LNCaP clone FGC (cell line): ENCODE results near the gene SIX3.
A peak's percentile ranks its signal among the peaks of the same experiment; 100 is the strongest.

Experiments
- DNase-seq: peaks from one replicate; pipeline ENCODE4 v3.0.0-alpha.2; 2011; ENCODE audit warnings: low read depth
- H3K4me3 ChIP-seq: 2 replicates; pipeline ENCODE4 v1.5.1; 2011; ENCODE audit warnings: mild to moderate bottlenecking, low read depth, low read length, control low read depth
- TF ChIP-seq, protein P1 (sequence below): IDR thresholded peaks from 2 replicates; pipeline ENCODE4 v1.5.1; 2012; ENCODE audit warnings: mild to moderate bottlenecking; ENCODE audit not compliant: control insufficient read depth, insufficient read depth; ENCODE audit errors: extremely low read depth

SIX3 gene

DNA sequence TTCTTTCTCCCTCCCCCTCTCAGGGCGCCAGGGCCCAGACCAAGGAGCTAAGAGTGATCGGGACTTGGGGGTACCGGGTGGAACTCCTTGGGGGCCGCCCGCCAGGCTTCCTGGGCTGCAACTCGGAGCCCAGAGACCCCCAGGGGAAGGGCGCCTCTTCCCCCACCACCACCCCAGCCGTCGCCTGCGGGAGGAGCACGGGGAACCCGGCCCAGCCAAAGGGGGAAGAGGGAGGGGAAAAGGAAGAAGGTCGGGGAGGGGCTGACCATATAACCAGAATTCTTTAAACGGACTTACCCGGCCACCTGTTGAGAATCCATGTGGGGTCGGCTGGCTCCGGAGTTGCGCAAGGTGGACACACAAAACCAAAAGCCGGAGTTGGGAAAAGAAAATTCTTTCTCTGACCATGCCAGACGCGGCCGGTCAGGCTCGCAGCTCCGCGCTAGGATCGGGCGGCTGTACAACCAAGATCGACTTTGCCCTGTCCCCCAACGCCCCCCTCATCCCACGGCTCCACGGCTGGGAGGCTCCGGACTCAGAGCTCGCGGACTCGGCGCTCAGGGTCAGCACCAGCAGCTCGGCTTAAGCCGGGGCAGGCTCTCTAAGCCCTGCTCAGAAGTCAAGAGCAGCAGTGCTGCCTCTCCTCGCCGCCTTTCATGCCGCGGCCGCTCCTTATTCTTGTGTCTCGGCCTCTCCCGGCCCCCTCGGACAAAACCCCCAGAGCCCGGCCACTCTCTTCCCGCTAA is 6.3 kb upstream of the SIX3 start:
- DNase-seq, result no peak

GRCh38 chr2:44935729-44936098 is 5.8 kb upstream of the SIX3 start:
- no peak overlapping the region for H3K4me3 ChIP-seq
- TF ChIP-seq, protein P1, sequence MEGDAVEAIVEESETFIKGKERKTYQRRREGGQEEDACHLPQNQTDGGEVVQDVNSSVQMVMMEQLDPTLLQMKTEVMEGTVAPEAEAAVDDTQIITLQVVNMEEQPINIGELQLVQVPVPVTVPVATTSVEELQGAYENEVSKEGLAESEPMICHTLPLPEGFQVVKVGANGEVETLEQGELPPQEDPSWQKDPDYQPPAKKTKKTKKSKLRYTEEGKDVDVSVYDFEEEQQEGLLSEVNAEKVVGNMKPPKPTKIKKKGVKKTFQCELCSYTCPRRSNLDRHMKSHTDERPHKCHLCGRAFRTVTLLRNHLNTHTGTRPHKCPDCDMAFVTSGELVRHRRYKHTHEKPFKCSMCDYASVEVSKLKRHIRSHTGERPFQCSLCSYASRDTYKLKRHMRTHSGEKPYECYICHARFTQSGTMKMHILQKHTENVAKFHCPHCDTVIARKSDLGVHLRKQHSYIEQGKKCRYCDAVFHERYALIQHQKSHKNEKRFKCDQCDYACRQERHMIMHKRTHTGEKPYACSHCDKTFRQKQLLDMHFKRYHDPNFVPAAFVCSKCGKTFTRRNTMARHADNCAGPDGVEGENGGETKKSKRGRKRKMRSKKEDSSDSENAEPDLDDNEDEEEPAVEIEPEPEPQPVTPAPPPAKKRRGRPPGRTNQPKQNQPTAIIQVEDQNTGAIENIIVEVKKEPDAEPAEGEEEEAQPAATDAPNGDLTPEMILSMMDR, result no peak
- no peak for DNase-seq

More for the DNA sequence above, 6.3 kb upstream of the SIX3 start:
- TF ChIP-seq, protein P1, result no peak
- H3K4me3 ChIP-seq, result no peak overlapping the region

GRCh38 chr2:44936275-44936674 is 5.2 kb upstream of the SIX3 start:
- DNase-seq, result no peak
- TF ChIP-seq, protein P1, result no peak
- H3K4me3 ChIP-seq, result no peak overlapping the region

DNA sequence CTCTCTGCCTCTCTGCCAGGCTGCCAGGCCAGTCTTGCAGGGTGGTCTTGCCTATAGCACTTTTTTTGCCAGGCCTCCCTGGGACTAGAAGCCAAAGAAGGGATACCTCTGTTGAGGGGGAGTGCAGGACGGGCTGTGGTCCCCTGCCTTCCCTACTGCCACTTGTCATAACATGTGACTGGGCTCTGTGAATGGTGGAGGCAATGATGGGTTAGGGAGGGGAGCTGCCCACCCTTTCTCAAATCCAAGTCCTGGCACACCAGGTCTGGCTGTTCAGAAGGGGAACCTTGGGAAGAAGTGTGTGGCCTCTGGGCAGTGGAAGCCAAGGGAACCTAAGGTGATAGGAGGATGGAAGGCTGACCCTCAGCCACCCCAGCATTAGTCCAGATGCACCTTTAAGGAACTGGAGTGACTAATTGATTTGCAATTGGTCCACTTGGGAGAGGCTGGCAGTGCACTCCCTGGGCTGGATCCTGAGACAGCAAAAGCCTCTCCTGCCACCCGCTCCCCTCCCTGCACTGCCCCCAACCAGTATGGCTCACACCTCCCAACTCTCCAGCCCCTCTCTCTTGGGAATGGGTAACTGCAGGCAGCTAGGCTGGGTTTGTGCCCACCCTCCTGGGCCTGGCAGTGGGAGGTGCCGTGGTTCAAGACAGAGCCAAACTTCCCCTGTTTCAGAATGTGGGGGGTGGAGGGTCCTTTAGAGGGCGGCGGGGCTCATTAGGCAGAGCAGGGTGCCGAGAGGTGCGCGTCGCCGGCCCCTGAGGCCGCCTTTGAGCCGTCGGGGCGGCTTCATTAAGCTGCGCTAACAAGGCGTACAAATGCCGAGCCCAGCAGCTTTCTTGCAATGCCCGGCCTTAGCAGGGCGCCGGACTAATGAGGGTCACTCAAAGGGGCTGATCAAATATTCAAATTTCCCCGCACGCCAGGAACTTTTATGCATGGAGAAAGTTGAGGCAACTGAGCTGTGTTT is 4.5 kb upstream of the SIX3 start:
- no peak for DNase-seq
- H3K4me3 ChIP-seq, result no peak overlapping the region

DNA sequence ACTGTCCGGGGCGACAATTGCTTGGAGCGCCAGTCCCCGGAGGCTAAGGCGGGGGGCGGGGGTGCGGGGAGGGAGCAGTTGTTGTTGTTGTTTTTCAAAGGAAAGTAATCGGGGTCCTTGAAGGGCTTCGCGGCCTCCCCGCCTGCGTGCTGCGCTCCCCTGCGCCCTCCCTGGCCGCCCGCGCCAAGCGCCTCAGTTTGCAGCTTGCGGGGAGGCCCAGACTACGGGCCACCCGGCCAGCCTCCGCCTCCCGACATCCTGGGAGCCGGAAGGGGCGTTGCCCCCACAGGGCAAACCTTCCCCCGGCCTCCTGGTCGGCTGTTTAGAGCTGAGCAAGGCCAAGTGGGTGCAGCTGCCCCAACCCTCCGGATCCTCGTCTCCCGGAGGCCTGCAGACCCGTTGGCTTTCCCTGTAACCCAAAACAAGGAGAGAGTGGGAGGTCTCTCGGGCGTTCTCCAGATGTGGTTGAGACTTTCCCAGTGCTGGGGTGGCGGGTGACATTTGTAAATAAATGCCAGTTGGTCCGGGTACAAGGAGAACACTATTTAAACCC is 3.7 kb upstream of the SIX3 start:
- no peak for DNase-seq
- H3K4me3 ChIP-seq, result no peak overlapping the region
- TF ChIP-seq, protein P1, result no peak

More for the DNA sequence above, 4.5 kb upstream of the SIX3 start:
- TF ChIP-seq, protein P1, result no peak

GRCh38 chr2:44938287-44939105 is 3.0 kb upstream of the SIX3 start:
- no peak for DNase-seq

More at GRCh38 chr2:44938287-44939105, 3.0 kb upstream of the SIX3 start:
- TF ChIP-seq, protein P1, result no peak
- peak overlapping the region; percentile 28; the same call in 1 of the 2 replicates for H3K4me3 ChIP-seq
